Stimulated activated CD4-positive, alpha-beta T cell treated with anti-CD3 and anti-CD28 coated beads, Interleukin-15, amount 100 ng/mL, for 24 hours (primary cell): ENCODE measurements around the gene NRAP.
"Not testable (repeated sequence)": the region's sequence is repeated elsewhere in the genome, so short reads cannot be mapped to it uniquely, and the experiment has no call there.

ENCODE experiments used
- DNase-seq: peaks from one replicate; pipeline ENCODE4 v3.0.0-alpha.2; 2020

The NRAP gene

GRCh38 chr10:113680190-113681111, 16.6 kb upstream of the NRAP start:
- DNase-seq, result peak; percentile 44

GRCh38 chr10:113679463-113680189, 15.8 kb upstream of the NRAP start, which contains the start of gene CASP7:
TSS of gene CASP7 (plus strand) at chr10:113679912. CDS start at chr10:113697494, 17,582 bp downstream.
- DNase-seq, result peak; percentile 86

- no peak for DNase-seq
Measured at GRCh38 chr10:113666682-113667252, 2.9 kb upstream of the NRAP start.

- DNase-seq, result no peak
Measured at GRCh38 chr10:113665806-113666354, 2.0 kb upstream of the NRAP start.

- DNase-seq, result no peak
Measured at GRCh38 chr10:113665352-113665751, 1.5 kb upstream of the NRAP start.

GRCh38 chr10:113663142-113663541, 699 bp downstream of the NRAP start:
- DNase-seq, result no peak

- DNase-seq, result no peak
Measured at GRCh38 chr10:113661332-113661731, 2.5 kb downstream of the NRAP start.

- DNase-seq, result no peak
Measured at GRCh38 chr10:113657544-113657943, 6.3 kb downstream of the NRAP start.

- no peak for DNase-seq
Measured at GRCh38 chr10:113656896-113657295, 6.9 kb downstream of the NRAP start.

GRCh38 chr10:113652456-113652855, 11.4 kb downstream of the NRAP start:
- not testable (repeated sequence) for DNase-seq

- DNase-seq, result no peak
Measured at GRCh38 chr10:113651898-113652297, 11.9 kb downstream of the NRAP start.

GRCh38 chr10:113651021-113651420, 12.8 kb downstream of the NRAP start:
- no peak for DNase-seq

- no peak for DNase-seq
Measured at GRCh38 chr10:113650172-113650571, 13.7 kb downstream of the NRAP start.

- no peak for DNase-seq
Measured at GRCh38 chr10:113648478-113648877, 15.4 kb downstream of the NRAP start.

- no peak for DNase-seq
Measured at GRCh38 chr10:113647812-113648211, 16.0 kb downstream of the NRAP start.

- DNase-seq, result no peak
Measured at GRCh38 chr10:113646336-113647201, 17.3 kb downstream of the NRAP start.

- no peak for DNase-seq
Measured at GRCh38 chr10:113644185-113645120, 19.4 kb downstream of the NRAP start.

GRCh38 chr10:113643183-113643582, 20.7 kb downstream of the NRAP start:
- no peak for DNase-seq

GRCh38 chr10:113641702-113642101, 22.1 kb downstream of the NRAP start:
- no peak for DNase-seq

GRCh38 chr10:113639966-113640365, 23.9 kb downstream of the NRAP start:
- no peak for DNase-seq
